Mammary epithelial cell (primary cell): Measurements from ENCODE around the gene OTOF.

ENCODE experiments used
- CTCF ChIP-seq, 2 donors: IDR thresholded peaks in 1 of 2; conservative IDR thresholded peaks in 1 of 2; 2 replicates each; pipeline ENCODE4 v1.5.1; 2011 to 2012; ENCODE audit warnings: inconsistent platforms in 2 of 2, low read length in 2 of 2, mild to moderate bottlenecking in 2 of 2, control low read depth in 1 of 2, low read depth in 1 of 2; ENCODE audit not compliant: insufficient read depth in 1 of 2; ENCODE audit errors: extremely low read depth in 1 of 2
- EZH2 ChIP-seq: IDR thresholded peaks from 2 replicates; pipeline ENCODE4 v1.6.1; 2012; ENCODE audit warnings: low read length, inconsistent platforms, borderline replicate concordance

GRCh38 chr2:26429779-26430578 is 47.9 kb downstream of the OTOF start:
- TF ChIP-seq CTCF (conservative IDR thresholded peaks at IDR 0.05 in 1 of 2, IDR thresholded peaks at IDR 0.05 in 1 of 2; ENCODE audit: extremely low read depth in 1 of 2, insufficient read depth in 1 of 2, low read depth in 1 of 2, low read length in 2 of 2): no peak
- TF ChIP-seq EZH2: no peak
